Suppressor macrophage (primary cell): ENCODE results near the gene PTTG1IP.
A peak's percentile ranks its signal among the peaks of the same experiment; 100 is the strongest.

Experiments used
- DNase-seq, 4 experiments: peaks; one replicate each; pipeline ENCODE4 v3.0.0-alpha.2; 2020 to 2022

PTTG1IP gene

DNA sequence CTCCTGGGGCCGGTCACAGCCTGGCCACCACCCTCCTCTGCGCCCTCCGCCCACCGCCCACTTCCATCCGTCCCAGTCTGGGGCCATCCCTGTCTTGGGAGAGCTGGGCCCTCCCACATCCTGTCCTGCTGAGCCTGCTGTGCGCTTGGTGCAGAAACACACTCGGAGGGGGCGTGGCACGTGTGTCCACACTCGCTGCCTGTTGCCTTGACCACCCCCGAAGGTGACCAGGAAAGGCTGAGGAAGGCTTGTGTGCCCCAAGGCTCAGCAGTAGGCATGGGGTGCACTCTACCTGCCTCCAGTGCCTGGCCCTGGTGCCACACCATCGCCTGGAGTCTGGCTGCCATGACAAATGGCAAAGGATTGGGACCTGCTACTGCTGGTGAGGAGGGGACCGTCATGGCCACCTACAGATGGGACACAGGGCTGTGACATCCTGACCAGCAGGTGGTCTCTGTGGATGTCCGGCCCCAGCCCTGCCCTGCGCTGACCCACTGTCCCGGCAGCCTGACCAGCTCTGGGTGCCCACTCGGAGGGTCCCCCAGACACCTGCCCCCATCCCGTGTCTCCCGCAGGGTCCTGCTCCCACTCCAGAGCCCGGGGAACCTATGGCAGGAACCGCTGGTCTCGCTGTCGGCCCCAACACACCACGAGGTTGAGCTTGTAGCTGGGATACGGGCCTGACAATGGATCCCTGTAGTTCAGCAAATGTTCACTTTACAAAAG lies 23.2 kb upstream of the PTTG1IP start:
- DNase-seq = peak in 2 of 4 experiments; percentile 53 to 56

GRCh38 chr21:44895859-44896258 lies 22.4 kb upstream of the PTTG1IP start:
- DNase-seq = no peak

GRCh38 chr21:44894687-44895302 lies 21.3 kb upstream of the PTTG1IP start:
- no peak for DNase-seq

DNA sequence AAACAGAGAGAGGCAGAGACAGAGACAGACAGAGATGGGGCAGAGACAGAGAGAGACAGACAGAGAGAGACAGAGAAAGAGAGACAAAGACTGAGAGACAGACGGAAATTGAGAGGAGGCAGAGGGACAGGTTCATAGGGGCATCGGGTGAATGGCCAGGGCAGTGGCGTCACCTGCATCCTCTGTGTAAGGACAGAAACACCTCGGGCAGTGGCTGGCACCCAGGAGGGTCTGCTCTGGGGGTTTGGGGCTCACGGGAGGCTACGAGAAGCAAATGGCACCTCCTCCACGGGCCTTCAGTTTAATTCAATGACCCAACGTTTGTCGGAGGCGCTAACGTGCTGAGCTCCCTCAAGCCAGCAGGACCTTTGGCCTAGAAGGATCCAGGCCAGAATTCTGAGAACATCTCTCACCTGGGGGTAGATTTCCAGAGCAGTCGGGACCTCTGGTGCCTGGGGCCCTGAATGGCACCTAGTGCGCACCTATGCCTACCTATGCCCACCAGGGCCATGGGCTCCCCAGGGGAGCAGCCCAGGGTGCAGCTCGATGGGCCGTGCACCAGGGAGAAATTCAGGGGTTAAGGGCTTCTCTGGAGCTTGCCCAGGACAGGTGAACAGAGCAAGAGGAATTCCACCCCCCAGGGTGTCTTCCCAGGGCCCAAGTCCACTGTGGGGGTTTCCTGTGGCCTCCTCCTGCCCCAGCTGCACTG lies 20.6 kb upstream of the PTTG1IP start:
- no peak for DNase-seq

- no peak for DNase-seq
Measured at GRCh38 chr21:44893278-44893556, 19.7 kb upstream of the PTTG1IP start.

- DNase-seq = peak; percentile 73 to 86 (median 80)
Measured at GRCh38 chr21:44892536-44893277, 19.2 kb upstream of the PTTG1IP start.

DNA sequence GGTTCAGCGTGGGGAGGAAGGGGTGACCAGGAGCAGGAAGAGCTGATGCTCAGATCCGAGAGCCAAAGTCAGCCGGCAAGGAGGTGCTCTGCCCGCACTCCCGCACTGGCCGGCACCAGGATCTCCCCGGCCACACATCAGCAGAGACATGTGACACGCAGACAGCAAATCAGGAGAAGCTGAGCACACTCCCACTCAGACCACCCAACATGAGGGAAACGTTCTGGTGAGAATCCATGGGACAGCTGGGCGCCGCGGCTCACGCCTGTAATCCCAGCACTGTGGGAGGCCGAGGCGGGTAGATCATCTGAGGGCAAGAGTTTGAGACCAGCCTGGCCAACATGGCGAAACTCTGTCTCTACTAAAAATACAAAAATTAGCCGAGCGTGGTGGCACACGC lies 18.6 kb upstream of the PTTG1IP start:
- no peak for DNase-seq

GRCh38 chr21:44891631-44892031 lies 18.1 kb upstream of the PTTG1IP start:
- DNase-seq = no peak

DNA sequence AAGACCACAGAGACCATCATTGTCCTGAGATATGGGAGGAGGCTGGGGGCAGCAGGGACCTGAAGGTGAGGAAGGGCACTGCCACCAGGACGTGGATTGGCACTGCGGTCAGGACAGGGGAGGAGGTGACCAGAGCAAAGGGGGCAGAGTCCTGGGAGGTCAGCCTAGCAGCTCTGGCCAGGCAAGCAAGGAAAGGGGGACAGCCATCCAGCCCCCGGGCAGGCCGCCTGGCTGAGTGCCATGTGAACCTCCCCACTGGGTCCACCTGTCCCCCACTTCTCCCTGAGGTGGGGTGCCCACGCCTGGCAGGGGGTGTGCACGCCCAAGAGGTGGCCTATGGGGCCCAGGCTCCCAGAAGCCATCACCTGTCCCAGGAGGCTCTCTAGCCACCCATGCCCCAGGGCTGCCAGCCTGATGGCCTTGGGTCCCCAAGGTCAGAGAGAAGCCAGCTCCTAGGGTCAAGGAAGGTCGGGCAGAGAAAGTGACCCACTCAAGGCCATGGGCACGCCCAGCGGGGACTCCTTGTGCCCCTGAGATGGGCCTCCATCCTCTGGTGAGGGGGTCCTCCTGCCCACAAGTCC lies 17.6 kb upstream of the PTTG1IP start:
- DNase-seq = no peak

DNA sequence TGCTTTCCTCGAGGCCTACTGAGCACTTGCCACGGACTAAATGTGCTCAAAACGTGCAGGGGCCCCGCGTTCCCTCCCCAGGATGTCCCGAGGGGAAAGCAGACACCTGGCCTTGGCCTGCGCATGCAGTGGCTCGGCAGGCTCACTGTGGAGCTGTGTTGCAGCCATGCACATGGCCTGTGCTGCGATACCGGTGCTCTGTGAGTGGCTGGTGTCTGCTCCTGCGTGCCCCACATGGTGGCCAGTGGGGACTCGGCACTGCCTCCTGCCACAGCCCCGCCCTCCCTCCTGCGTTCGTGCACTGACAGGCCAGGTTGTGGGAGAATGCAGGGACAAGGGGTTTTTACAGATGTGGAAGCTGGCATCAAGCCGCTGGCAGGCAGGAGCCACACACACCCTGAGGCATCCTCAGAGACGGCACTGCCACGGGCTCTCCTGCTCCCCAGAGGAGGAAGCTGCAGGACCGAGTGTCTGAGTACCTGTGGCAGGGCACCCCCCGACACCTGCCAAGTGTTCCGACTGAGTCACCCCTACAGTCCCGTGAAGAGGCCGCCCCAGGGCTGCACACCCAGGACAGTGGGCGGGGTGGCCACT lies 16.9 kb upstream of the PTTG1IP start:
- DNase-seq = no peak

- DNase-seq = no peak
Measured at GRCh38 chr21:44889625-44890337, 16.3 kb upstream of the PTTG1IP start.

DNA sequence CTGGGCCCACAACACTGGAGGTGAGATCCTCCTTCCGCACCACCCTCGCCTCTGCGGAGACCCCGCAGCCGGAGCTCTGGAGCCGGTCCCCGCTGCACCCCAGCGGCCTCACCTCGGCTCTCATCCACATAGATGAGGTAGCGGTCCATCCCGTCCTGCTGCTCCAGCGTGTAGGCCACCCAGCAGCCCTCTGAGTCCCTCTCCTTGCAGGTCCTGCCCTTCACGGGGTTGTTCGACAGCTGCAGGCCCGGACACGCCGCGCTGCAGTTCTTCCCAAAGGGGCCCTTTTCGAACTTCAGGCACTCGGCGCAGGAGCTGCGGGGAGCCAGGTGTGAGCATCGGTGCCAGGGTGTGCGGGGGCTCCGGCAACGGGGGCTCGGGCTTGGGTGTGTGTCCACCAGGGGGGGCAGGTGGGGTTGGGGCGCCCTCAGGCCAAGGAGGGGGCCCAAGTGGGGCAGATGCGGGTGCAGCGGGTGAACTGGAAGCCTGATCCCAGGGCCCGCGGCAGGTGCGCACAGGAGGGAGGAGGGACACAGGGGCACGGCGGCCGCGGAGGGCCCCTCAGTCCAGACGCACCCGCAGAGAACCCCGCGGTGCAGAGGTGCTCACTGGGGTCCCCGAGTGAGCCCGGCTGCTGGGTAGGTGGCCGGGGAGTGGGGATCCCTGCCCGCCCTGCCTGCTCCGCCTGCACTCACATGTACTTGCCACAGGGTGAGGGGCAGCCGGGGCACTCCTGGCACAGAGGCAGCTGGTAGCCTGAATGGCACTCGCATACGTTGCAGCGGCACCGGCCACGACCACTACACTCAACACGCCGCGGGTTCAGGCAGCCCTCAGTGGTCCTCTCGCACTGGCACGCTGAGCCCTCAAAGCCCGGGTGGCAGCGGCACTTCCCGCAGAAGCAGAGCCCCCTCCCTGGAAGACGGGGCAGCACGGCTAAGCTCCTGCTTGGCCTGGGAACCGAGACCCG lies 15.4 kb upstream of the PTTG1IP start:
- DNase-seq = no peak

DNA sequence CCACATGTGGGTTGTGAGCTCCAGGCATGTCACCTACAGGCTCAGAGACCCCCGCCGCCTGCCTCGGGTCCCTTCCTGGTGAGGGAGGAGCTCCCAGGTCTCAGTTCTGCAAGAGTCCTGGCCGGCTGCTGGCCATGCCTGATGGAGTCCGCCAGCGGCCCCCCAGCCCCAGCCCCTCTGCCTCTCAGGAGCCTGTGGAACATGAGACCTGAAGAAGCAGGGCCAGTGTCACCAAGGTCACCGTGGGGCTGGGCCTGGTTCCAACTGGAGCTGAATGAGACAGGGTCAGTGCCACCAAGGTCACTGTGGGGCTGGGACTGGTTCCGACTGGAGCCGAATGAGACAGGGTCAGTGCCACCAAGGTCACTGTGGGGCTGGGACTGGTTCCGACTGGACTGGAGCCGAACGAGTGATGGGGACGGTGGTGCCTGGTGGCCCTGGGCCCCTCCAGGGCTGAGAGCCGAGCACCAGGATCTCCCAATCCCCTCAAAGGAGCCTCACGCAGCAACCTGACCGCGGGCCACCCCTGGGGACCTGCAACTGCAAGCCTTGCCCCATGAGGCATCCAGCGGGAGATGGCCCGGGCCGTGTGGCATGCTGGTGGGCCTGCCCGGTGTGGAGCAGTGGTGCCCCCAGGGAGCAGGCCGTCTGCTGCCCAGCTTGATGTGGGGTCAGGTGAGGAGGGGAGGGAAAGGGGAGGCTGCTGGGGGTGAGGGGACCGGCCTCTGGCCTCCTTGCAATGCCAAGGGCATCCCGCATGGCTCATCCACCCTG lies 14.5 kb upstream of the PTTG1IP start:
- no peak for DNase-seq

DNA sequence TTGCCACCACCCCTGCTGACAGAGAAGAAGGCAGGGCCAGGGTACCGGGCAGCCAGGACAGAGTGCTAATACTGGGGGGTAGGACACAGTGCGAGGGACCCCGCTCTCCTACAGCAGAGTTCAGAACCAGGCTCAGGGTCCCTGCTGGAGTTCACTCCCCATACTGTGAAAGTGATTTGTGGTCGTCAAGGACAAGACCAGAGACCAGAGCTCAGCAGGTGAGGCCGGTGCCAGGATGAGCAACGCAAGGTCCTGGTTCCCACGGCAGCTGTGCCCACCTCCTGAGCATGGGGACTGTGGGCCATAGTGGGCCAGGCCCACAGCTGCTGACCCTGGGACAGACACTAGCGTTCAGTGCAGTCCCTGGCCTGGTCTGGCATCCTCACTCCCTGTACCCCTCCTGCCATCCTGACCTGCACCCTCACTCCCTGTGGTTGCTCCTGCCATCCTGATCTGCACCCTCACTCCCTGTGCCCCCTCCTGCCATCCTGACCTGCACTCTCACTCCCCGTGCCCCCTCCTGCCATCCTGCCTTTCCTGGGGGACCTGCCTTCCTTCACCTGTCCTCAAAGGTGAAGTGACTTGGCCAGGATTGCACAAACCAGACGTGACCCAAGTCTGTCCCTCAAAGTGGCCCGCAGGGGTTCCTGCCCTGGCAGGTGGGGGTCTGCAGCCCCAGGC lies 13.8 kb upstream of the PTTG1IP start:
- no peak for DNase-seq

DNA sequence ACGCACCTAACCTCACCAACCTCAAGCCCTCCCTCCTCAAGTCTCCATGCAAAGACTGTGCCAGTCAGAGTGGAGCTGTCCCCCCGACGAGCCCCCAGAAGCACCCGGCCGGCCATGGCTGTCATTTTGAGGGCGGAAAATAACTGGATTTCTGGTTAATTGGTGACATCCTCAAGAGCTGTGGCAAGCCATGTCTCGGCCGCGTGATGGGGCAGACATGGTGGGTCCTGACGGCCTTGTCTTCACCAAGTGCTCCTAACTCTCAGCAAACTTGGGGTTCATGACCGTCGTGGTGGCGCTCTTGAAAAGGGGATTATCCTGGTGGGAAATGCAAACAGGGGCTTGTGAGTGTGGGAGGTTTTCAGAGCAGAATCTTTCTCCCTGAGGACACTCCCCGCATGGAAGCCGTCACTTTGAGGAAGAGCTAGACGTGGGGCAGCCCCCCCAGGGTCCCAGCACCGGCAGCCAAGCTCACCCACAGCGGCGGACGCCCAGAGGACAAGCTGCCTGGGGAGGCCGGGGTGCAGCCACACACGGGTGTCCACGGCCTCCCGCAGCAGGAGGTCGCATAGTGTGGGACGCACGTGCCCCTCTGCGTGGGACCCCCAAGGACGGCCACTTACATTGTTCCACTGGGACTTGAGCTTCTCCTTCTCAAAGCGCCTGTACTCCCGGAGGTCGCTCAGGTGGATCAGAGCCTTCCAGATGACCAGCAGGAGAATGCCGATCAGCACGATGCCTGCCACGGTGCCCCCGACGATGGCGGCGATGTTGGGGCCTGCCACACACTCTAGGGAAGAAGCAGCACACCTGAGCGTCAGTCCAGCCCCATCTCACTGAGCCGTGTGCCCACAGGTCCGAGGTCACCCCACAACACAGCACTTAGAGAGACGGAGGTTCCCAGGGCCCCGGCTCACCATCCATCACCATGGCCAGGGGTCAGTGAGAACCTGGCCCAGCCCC lies 12.9 kb upstream of the PTTG1IP start:
- DNase-seq = no peak

GRCh38 chr21:44885615-44886014 lies 12.1 kb upstream of the PTTG1IP start:
- no peak for DNase-seq

- peak in 1 of 4 experiments; percentile 50 for DNase-seq
Measured at GRCh38 chr21:44884097-44884496, 10.6 kb upstream of the PTTG1IP start.

- DNase-seq = no peak
Measured at GRCh38 chr21:44883250-44883649, 9.8 kb upstream of the PTTG1IP start.
